Stimulated activated naive B cell treated with anti-CD40 and anti-IgM and Interleukin-4, amounts not matched to agents 10 μg/mL and 1 μg/mL and 100 μg/mL, for 72 hours (primary cell): ENCODE data around the gene SLC17A2.

Experiments used
- ATAC-seq, 2 donors: fragments of 150-1000 bp; cut with Tn5 transposase; replicated peaks; 2 replicates each; pipeline ENCODE4 v1.10.0; 2021; ENCODE audit warnings: moderate library complexity in 1 of 2
- DNase-seq: peaks from one replicate; pipeline ENCODE4 v3.0.0; 2021
- H3K27ac Mint-ChIP-seq: one replicate; pipeline ENCODE4 v1.8.0; 2022; ENCODE audit warnings: mild to moderate bottlenecking, mixed read lengths
- H3K27me3 Mint-ChIP-seq, 2 donors: one replicate each; pipeline ENCODE4 v1.8.0; 2022; ENCODE audit warnings: mixed read lengths in 2 of 2
- H3K36me3 Mint-ChIP-seq, 2 donors: one replicate each; pipeline ENCODE4 v1.8.0; 2022; ENCODE audit warnings: mixed read lengths in 2 of 2, mild to moderate bottlenecking in 1 of 2
- H3K4me1 Mint-ChIP-seq, 2 donors: one replicate each; pipeline ENCODE4 v1.8.0; 2022; ENCODE audit warnings: mixed read lengths in 2 of 2, mild to moderate bottlenecking in 1 of 2
- H3K4me3 Mint-ChIP-seq, 2 donors: one replicate each; pipeline ENCODE4 v1.8.0; 2022; ENCODE audit warnings: mild to moderate bottlenecking in 2 of 2, mixed read lengths in 2 of 2, moderate library complexity in 1 of 2
- H3K9me3 Mint-ChIP-seq, 2 donors: one replicate each; pipeline ENCODE4 v1.8.0; 2022; ENCODE audit warnings: mixed read lengths in 2 of 2, mild to moderate bottlenecking in 1 of 2

The SLC17A2 gene

GRCh38 chr6:25921525-25922203 is 8.8 kb downstream of the SLC17A2 start:
- ATAC-seq (no peak), DNase-seq (no peak)
- H3K36me3 Mint-ChIP-seq, result no peaks in the 10 kb centered on the region
- H3K4me3 Mint-ChIP-seq, result no peak overlapping the region
- no peaks in the 10 kb centered on the region for H3K4me1 Mint-ChIP-seq
- peaks cover 0 to 3% of the 10 kb centered on the region in 2 donors for H3K9me3 Mint-ChIP-seq
- H3K27ac Mint-ChIP-seq, result no peak overlapping the region
- no peaks in the 10 kb centered on the region for H3K27me3 Mint-ChIP-seq

- ATAC-seq (no peak), DNase-seq (no peak)
- Mint-ChIP-seq H3K27me3 (no peaks in the 10 kb centered on the region), H3K27ac (no peak overlapping the region), H3K4me3 (no peak overlapping the region), H3K36me3 (no peaks in the 10 kb centered on the region), H3K4me1 (no peaks in the 10 kb centered on the region), H3K9me3 (peaks cover 0 to 3% of the 10 kb centered on the region in 2 donors)
Measured at GRCh38 chr6:25919657-25920056, 10.8 kb downstream of the SLC17A2 start.

GRCh38 chr6:25918083-25918683 is 12.3 kb downstream of the SLC17A2 start:
- no peak for DNase-seq
- H3K9me3 Mint-ChIP-seq, result peaks cover 0 to 3% of the 10 kb centered on the region in 2 donors
- no peak for ATAC-seq
- H3K27me3 Mint-ChIP-seq, result no peaks in the 10 kb centered on the region
- H3K4me3 Mint-ChIP-seq, result no peak overlapping the region
- no peaks in the 10 kb centered on the region for H3K4me1 Mint-ChIP-seq
- H3K36me3 Mint-ChIP-seq, result no peaks in the 10 kb centered on the region
- H3K27ac Mint-ChIP-seq, result no peak overlapping the region

GRCh38 chr6:25916789-25917490 is 13.6 kb downstream of the SLC17A2 start:
- DNase-seq (no peak), ATAC-seq (no peak)
- peaks cover 0 to 3% of the 10 kb centered on the region in 2 donors for H3K9me3 Mint-ChIP-seq
- no peak overlapping the region for H3K27ac Mint-ChIP-seq
- H3K36me3 Mint-ChIP-seq, result no peaks in the 10 kb centered on the region
- no peaks in the 10 kb centered on the region for H3K4me1 Mint-ChIP-seq
- H3K4me3 Mint-ChIP-seq, result no peak overlapping the region
- H3K27me3 Mint-ChIP-seq, result no peaks in the 10 kb centered on the region

- Mint-ChIP-seq H3K9me3 (peaks cover 0 to 3% of the 10 kb centered on the region in 2 donors), H3K27ac (no peak overlapping the region), H3K4me1 (no peaks in the 10 kb centered on the region), H3K36me3 (no peaks in the 10 kb centered on the region), H3K27me3 (no peaks in the 10 kb centered on the region), H3K4me3 (no peak overlapping the region)
- ATAC-seq (no peak), DNase-seq (no peak)
Measured at GRCh38 chr6:25916330-25916729, 14.2 kb downstream of the SLC17A2 start.

- H3K4me1 Mint-ChIP-seq, result no peaks in the 10 kb centered on the region
- no peak for ATAC-seq
- peaks cover 0 to 3% of the 10 kb centered on the region in 2 donors for H3K9me3 Mint-ChIP-seq
- H3K4me3 Mint-ChIP-seq, result no peak overlapping the region
- DNase-seq, result no peak
- no peaks in the 10 kb centered on the region for H3K27me3 Mint-ChIP-seq
- no peaks in the 10 kb centered on the region for H3K36me3 Mint-ChIP-seq
- H3K27ac Mint-ChIP-seq, result no peak overlapping the region
Measured at GRCh38 chr6:25913741-25914140, 16.8 kb downstream of the SLC17A2 start.

- Mint-ChIP-seq H3K36me3 (no peaks in the 10 kb centered on the region), H3K4me3 (no peak overlapping the region), H3K4me1 (no peaks in the 10 kb centered on the region), H3K27ac (no peak overlapping the region), H3K9me3 (no peaks in the 10 kb centered on the region), H3K27me3 (no peaks in the 10 kb centered on the region)
- ATAC-seq, result no peak
- no peak for DNase-seq
Measured at GRCh38 chr6:25911351-25911750, 19.1 kb downstream of the SLC17A2 start.

GRCh38 chr6:25907475-25908014 is 22.9 kb downstream of the SLC17A2 start:
- no peak for DNase-seq
- Mint-ChIP-seq H3K27ac (no peak overlapping the region), H3K36me3 (no peaks in the 10 kb centered on the region), H3K4me3 (no peak overlapping the region), H3K27me3 (no peaks in the 10 kb centered on the region), H3K4me1 (no peaks in the 10 kb centered on the region), H3K9me3 (no peaks in the 10 kb centered on the region)
- ATAC-seq, result no peak

- DNase-seq (no peak), ATAC-seq (no peak)
- Mint-ChIP-seq H3K27me3 (no peaks in the 10 kb centered on the region), H3K36me3 (no peaks in the 10 kb centered on the region), H3K4me1 (no peaks in the 10 kb centered on the region), H3K27ac (no peak overlapping the region), H3K9me3 (no peaks in the 10 kb centered on the region), H3K4me3 (no peak overlapping the region)
Measured at GRCh38 chr6:25903467-25904099, 26.9 kb downstream of the SLC17A2 start.

- no peaks in the 10 kb centered on the region for H3K36me3 Mint-ChIP-seq
- ATAC-seq (no peak), DNase-seq (no peak)
- H3K4me3 Mint-ChIP-seq, result no peak overlapping the region
- no peak overlapping the region for H3K27ac Mint-ChIP-seq
- H3K4me1 Mint-ChIP-seq, result no peaks in the 10 kb centered on the region
- no peaks in the 10 kb centered on the region for H3K27me3 Mint-ChIP-seq
- H3K9me3 Mint-ChIP-seq, result no peaks in the 10 kb centered on the region
Measured at GRCh38 chr6:25902071-25902470, 28.4 kb downstream of the SLC17A2 start.

- no peaks in the 10 kb centered on the region for H3K9me3 Mint-ChIP-seq
- no peaks in the 10 kb centered on the region for H3K4me1 Mint-ChIP-seq
- no peaks in the 10 kb centered on the region for H3K27me3 Mint-ChIP-seq
- H3K4me3 Mint-ChIP-seq, result no peak overlapping the region
- no peak for ATAC-seq
- DNase-seq, result no peak
- H3K36me3 Mint-ChIP-seq, result no peaks in the 10 kb centered on the region
- H3K27ac Mint-ChIP-seq, result no peak overlapping the region
Measured at GRCh38 chr6:25900843-25901242, 29.6 kb downstream of the SLC17A2 start.

- Mint-ChIP-seq H3K9me3 (no peaks in the 10 kb centered on the region), H3K36me3 (no peaks in the 10 kb centered on the region)
- DNase-seq, result no peak
Measured at GRCh38 chr6:25899580-25900408, 30.7 kb downstream of the SLC17A2 start.

GRCh38 chr6:25899123-25899522 is 31.4 kb downstream of the SLC17A2 start:
- Mint-ChIP-seq H3K27ac (no peak overlapping the region), H3K9me3 (no peaks in the 10 kb centered on the region), H3K4me1 (no peaks in the 10 kb centered on the region), H3K27me3 (no peaks in the 10 kb centered on the region), H3K4me3 (no peak overlapping the region), H3K36me3 (no peaks in the 10 kb centered on the region)
- DNase-seq (no peak), ATAC-seq (no peak)

More at GRCh38 chr6:25899580-25900408, 30.7 kb downstream of the SLC17A2 start:
- no peaks in the 10 kb centered on the region for H3K27me3 Mint-ChIP-seq
- H3K4me1 Mint-ChIP-seq, result no peaks in the 10 kb centered on the region
- ATAC-seq, result no peak
- no peak overlapping the region for H3K27ac Mint-ChIP-seq
- no peak overlapping the region for H3K4me3 Mint-ChIP-seq
